ENCODE measurements around the gene VPS4A.
"Not testable (repeated sequence)": the region's sequence is repeated elsewhere in the genome, so short reads cannot be mapped to it uniquely, and the experiment has no call there.

The VPS4A gene

GRCh38 chr16:69348222-69348621, 37.1 kb downstream of the VPS4A start:
- no peak for TF ChIP-seq CTCF (IDR thresholded peaks at IDR 0.05; ENCODE audit: borderline replicate concordance, insufficient read depth, low read depth, low read length)
- no peak overlapping the region for H3K4me3 ChIP-seq (ENCODE audit: low read depth, low read length)

GRCh38 chr16:69349536-69349935, 38.4 kb downstream of the VPS4A start:
- no peak overlapping the region for H3K4me3 ChIP-seq (ENCODE audit: low read depth, low read length)
- TF ChIP-seq CTCF (IDR thresholded peaks at IDR 0.05; ENCODE audit: borderline replicate concordance, insufficient read depth, low read depth, low read length), result no peak

GRCh38 chr16:69350536-69351133, 39.5 kb downstream of the VPS4A start:
- TF ChIP-seq CTCF (IDR thresholded peaks at IDR 0.05; ENCODE audit: borderline replicate concordance, insufficient read depth, low read depth, low read length), result no peak
- no peak overlapping the region for H3K4me3 ChIP-seq (ENCODE audit: low read depth, low read length)

- no peak within 1 kb of the TSS for H3K4me3 ChIP-seq (ENCODE audit: low read depth, low read length)
- no peak for TF ChIP-seq CTCF (IDR thresholded peaks at IDR 0.05; ENCODE audit: borderline replicate concordance, insufficient read depth, low read depth, low read length)
Observed at GRCh38 chr16:69351309-69352027, 40.3 kb downstream of the VPS4A start, which contains the start of gene TMED6. TSS of gene TMED6 (minus strand) at chr16:69351786. CDS start at chr16:69351753, 33 bp downstream.

- H3K4me3 ChIP-seq (ENCODE audit: low read depth, low read length), result not testable (repeated sequence)
Observed at GRCh38 chr16:69360070-69360469, 48.9 kb downstream of the VPS4A start.

GRCh38 chr16:69363281-69363717, 52.1 kb downstream of the VPS4A start:
- TF ChIP-seq CTCF (IDR thresholded peaks at IDR 0.05; ENCODE audit: borderline replicate concordance, insufficient read depth, low read depth, low read length), result no peak
- H3K4me3 ChIP-seq (ENCODE audit: low read depth, low read length), result no peak overlapping the region

- H3K4me3 ChIP-seq (ENCODE audit: low read depth, low read length), result no peak overlapping the region
- no peak for TF ChIP-seq CTCF (IDR thresholded peaks at IDR 0.05; ENCODE audit: borderline replicate concordance, insufficient read depth, low read depth, low read length)
Observed at GRCh38 chr16:69364088-69364487, 52.9 kb downstream of the VPS4A start.
